ENCODE results near the gene SCN9A.
"Not testable (repeated sequence)": the region's sequence is repeated elsewhere in the genome, so short reads cannot be mapped to it uniquely, and the experiment has no call there.

Gene SCN9A

DNA sequence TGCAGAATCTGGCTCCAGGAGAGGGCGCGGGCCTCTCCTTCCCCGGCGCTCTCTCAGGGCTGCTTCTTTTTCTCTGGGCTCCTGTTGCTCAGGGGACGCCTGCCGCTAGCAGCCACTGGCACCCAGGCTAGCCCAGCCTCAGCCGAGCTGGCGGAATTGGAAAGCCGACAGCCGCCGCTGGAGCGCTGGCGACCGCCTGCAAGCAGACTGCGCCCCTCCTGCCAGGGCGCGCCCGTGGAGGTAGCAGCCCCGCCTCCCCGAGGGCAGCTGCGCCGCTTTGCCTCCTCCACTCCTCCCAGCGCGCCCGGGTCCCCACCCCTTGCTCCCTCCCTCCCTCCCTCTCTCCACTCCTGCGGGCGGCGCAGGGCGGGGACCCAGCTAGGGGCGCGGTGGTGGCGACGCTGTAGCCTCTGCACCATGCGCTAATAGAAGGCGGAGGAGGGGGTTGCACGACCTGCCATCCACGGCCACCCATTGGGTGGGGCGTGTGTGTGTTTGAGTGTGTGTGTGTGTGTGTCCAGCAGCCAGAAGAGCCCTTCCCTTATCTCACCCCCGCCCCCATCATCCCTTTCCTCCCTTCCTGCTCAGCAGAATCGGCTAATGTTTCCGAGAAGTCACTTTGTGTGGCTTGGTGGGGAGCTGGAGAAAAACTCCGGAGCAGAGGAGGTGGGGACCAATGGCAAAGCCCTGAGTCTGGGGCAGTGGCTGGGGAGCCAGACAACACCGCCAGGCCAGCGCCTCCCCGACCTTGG lies at the start of gene SCN9A:
TSS of gene SCN9A (minus strand) at position 209 of the 752 bp plus-strand sequence. CDS start 64,188 bp downstream, outside the sequence.
- peak; percentile 15 for DNase-seq (ENCODE audit: low spot score)

DNA sequence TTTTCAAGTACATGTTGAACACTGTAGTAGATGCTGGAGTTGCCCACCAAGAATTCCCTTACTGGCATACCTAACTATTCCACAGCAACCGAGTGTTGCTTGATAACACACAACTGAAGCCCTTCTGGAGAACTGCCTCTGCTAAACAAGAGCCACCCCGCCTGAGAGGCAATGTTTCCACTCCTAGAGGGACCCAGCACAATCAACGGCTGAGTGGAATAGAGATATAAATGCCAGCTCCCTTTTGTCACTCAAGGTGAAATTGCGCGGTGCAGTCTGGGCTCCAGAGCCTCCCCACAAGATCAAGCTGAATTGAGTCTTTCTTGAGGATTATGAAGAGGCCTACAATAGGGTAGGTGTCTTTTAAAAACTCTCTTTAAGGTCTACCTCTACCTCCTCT lies 49.1 kb upstream of the SCN9A start:
- DNase-seq (ENCODE audit: low spot score) = no peak

DNA sequence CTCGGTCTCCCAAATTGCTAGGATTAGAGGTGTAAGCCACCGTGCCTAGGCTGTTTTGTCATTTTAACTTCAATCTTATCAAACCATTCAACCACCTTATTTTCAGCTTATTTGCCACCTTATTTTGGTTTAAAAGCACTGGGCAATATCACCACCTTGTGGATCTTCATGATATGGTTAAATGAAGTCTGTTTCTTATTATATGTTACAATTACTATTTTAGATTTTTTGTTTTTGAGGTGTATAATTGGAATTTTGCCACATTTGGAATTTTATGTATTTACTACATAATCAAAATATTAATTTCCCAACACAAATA lies 43.8 kb upstream of the SCN9A start:
- DNase-seq (ENCODE audit: low spot score) = no peak

DNA sequence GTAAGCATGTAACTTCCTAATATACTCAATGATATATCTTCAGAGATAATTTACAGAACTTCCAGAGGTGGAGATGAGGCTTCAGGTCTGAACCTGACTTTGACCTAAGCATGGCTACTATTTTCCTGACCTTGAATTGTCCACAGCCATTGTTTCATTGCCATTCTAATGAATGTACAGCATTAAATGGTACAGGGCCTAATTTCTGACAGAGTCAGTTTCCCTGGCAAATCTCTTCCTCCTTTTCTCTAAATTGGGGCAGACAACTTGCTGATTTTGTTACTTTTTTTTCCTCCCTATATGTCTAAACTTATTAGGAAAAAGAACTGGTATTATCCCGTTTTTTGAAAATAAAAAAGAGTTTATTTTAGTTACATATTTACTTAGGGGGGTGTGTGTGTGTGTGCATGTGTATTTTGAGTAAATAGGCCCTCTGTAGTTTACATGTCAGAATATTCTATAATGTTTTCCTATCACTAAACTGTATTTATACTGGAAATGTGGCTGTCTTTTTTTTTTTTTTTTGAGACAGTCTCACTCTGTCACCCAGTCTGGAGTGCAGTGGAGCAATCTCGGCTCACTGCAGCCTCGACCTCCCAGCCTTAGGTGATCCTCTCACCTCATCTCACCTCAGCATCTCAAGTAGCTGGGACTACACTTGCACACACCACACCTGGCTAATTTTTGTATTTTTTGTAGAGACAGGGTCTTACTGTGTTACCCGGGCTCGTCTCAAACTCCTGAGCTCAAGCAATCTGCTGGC lies 43.3 kb upstream of the SCN9A start:
- DNase-seq (ENCODE audit: low spot score) = no peak

DNA sequence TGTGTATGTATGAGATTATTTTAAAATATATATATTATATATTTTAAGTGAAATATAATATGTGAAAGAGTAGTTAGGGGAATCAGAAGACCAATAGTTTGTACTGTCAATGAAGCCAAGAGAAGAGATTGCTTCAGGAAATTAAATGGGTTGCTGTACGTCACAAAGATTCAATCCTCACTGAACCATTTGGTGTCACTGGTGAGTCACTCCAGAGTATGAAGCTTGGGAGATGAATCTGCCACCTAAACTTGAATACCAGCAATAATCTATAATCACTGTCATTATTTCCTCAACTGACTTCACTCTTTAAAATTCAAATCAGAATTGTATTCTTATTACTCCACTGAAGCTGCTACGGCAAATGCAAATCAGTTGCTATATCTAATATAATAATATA lies 41.9 kb upstream of the SCN9A start:
- no peak for DNase-seq (ENCODE audit: low spot score)

DNA sequence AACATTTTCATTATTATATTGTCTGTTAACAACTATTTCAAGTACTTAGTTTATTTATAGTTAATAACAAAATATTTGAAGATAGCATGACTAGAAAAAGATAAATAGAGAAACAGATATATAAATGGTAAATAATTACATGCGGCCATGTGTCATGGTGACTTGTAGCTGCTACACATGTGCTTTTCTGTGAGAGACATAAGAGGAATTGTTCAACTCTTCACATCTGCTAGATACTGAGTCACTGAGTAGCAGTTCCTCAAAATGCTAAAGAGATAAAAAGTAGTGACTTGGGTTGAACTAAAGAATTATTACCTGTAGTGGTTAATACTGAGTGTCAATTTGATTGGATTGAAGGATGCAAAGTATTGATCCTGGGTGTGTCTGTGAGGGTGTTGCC lies 37.5 kb upstream of the SCN9A start:
- DNase-seq (ENCODE audit: low spot score) = no peak

DNA sequence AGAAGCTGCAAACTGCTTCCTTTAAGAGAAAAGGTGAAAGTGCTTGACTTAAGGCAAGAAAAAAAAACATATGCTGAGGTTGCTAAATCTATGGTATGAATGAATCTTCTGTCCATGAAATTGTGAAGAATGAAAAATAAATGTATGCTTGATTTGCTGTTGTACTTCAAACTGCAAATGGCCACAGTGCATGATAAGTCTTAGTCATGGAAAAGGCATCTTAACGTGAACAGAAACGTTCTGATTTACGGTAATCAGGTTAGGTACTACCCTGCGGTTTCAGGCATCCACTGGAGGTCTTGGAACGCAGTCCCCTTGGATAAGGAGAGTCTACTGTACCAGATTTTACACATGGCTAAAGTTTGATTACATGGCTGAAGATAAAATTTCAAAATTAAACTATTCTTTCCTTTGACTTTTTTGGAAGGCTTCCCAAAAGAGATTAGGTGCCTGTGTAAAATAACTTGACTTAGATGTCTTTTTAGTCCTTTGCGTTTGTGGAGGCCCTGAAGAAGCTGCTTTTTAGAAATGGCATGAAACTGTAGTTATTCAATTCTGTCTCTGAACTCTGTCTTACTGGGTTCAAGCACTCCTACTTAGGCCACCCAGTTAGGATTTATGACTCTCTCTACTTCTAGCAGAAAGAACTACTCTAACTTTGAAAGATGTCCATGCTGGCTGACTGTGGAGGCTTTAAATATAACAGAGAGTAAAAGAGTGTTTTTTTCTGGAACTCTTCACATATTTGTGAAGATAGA lies 35.9 kb upstream of the SCN9A start:
- no peak for DNase-seq (ENCODE audit: low spot score)

DNA sequence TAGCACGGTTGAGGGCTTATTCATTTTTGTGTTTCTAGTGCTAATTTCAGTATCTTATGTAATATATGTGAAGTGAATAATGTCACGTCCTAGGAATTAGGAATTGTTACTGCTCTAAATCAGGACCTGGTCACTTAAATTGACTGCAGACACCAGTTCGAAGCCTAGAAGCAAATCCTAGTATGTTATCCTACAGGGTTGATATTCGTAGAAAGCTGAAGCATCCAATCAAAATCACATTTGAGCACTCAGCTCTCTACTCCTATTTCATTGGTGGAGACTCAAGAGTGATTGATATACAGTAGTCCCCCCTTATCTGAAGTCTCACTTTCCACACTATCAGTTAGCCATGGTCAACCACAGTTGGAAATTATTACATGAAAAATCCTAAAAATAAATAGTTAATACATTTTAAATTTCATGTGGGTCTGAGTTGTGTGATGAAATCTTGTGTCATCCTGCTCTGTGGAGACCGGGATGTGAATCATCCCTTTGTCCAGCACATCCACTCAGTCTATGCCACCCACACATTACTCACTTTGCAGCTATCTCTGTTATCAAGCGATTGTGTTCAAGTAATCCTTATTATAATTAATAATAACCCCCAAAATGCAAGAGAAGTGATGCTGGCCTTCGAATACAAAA lies 35.2 kb upstream of the SCN9A start:
- no peak for DNase-seq (ENCODE audit: low spot score)

DNA sequence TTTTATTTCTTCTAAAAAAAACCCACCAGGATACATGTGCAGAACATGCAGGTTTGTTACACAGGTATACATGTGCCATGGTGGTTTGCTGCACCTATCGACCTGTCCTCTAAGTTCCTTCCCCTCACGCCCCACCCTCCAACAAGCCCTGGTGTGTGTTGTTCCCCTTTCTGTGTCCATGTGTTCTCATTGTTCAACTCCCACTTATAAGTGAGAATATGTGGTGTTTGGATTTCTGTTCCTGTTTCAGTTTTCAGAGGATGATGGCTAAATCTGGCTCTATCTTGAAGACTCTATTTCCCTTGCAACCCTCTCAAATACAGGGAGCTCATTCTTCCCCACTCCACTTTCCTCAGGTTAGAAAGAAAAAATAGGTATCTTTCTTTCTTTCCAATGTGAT lies 32.0 kb upstream of the SCN9A start:
- not testable (repeated sequence) for DNase-seq (ENCODE audit: low spot score)

DNA sequence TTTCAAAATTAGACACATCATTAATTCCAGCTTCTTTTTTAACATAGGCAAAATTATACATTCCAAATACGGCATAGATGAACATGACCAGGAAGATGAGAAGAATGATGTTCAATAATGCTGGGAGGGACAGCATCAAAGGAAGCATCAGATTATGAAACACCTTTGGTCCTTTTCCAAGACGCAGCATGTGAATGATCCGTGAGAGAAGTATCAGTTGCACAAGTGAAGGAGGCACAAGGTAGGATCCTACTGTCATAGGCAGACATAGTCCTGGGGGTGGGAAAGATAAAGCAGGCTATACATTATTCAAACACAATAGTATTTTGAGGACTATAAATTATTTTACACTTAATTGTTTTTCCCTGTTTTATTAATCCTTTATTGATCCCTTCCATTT lies 30.6 kb upstream of the SCN9A start:
- DNase-seq (ENCODE audit: low spot score) = no peak

DNA sequence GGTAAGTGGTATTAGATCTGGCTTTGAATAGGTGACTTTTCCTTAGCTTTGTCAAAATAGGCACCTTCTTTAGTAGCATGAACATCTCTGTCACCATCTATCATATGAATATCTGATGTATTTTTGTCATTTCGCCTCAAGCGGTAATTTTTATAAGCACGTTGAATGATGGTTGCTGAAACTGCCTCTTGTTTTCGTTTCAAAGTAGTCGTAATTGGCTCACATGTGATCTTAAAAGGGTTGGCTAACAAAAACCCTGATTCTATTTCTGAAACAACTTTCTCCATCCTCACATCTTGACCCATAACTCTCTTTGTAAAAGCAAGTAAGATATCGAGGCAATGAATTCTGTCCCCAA lies 29.8 kb upstream of the SCN9A start:
- no peak for DNase-seq (ENCODE audit: low spot score)

DNA sequence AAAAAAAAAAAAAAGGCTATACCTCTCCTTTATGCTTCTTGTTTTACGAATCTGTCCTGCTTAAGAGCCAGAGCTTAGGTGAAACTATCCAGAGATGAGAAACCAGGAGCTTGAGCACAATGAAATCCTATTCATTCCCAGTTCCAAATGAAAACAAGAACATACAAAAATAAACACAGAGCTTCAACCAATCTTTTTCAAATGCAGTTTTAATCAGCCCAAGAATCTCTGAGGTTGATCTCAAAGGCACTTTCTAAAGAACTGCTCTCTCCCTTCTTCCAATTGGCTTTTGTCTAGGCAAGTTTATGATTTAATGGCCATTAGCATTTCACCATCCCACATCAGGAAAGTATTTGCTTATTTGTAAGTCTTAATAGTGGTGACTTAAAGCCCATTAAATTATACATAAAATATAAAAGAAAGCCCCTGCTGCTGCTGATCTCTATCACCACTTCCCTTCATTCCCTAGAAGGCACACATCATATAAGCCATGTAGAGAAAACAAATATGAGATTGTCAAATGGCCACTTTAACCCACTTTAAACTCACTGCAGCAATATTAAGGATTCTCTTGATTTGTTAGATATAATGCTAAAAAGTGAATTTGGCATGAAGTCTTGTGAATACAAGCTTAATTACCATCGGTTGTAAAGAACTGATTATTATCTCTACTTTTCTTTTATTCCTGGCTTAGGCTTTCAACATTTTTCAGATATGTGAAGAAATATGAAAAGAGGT lies 29.3 kb upstream of the SCN9A start:
- no peak for DNase-seq (ENCODE audit: low spot score)

DNA sequence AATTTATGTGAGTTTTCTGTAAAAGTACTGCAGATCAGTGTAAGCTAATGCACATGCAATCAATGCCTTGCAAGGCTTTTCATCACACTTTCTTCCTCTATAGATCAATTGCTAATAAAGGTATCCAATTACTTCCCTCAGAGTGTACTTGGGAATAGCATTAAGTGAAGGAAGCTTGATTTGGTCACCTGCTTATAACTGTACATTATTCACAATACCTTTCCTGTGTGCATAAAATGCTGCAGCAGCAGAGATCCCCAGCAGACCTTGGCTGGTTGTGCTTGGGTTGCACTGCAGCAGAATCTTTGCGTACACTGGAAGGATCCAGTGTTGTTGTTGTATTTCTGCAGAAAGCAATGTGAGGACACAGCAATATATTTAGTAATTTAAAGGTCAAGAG lies 18.5 kb upstream of the SCN9A start:
- DNase-seq (ENCODE audit: low spot score) = no peak

DNA sequence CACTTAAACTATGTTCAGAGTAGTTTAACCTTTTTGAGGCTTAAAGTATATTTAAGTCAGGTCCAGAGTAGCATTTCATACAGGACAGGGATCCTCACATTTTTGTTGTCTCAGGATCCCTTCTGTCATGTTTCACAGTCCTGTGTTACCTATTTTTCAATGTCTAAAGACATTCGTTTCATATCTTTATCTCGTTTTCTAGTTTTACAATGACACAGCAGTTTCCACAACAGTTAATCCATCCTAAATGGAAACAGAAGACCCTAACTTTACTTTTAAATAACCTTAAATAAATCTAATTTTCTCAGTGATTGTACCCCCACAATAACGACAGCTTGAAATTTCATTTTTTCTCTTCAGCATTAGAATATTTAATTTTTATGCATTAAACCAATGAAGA lies 17.3 kb upstream of the SCN9A start:
- no peak for DNase-seq (ENCODE audit: low spot score)

DNA sequence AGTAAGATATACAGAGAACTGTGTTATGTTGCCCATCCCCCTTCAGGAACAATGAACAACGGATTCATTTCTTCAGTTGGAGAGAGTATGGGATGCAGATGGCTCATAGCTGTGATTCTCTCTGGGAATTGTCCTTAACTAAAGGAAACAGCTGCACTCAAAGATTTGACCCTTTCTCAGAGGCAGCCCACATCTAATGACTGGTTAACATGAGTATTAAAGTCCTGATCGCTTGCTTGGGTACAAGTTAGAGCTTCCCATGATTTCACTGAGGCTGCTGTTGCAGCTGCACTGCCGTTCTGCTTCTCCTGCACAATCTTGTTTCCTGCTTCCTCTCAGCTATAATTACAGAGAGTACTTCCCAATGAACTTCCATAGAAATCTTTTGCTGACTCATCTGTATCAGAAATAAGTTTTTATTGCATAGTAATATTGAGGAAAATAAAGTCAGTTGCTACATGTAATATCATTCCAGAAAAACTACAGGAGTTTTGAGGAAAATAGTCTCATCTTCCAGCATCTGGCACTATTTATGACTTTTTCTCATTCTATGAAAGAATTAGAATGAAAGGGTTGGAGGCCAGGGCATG lies 12.8 kb upstream of the SCN9A start:
- no peak for DNase-seq (ENCODE audit: low spot score)

DNA sequence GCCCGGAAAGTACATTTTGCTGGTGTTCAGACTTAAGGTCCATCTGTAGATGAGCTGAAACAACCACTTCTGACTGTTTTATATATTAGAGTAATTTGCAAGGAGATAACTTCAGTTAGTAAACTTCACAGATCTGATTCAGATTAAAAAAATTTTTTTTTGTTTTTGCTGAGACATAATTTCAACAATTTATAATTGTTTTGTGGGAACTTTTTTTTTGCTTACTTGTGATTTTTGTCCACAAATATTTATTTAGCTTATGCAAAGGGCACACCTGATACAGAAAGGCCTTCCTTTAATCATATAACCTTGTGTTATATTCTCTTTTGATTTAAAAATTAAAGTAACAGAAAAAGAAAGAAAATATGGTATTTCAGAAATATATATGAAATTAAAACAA lies 9.6 kb upstream of the SCN9A start:
- DNase-seq (ENCODE audit: low spot score) = no peak

DNA sequence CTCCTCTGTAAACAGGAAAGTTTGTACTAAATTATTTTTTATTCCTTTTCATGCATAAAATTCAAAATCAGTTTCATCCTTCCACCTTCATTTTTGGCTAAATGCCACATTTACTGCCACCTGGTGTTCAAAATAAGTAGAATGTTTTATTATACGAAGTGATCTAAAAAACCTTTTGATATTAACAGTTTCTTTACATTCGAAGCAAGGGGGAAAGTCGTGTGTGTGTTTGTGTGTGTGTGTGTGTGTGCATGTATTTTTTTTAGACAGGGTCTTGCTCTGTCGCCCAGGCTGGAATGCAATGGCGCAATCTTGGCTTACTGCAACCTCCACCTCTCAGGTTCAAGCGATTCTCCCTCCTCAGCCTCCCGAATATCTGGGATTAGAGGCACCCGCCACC lies 9.0 kb upstream of the SCN9A start:
- DNase-seq (ENCODE audit: low spot score) = peak; percentile 4

DNA sequence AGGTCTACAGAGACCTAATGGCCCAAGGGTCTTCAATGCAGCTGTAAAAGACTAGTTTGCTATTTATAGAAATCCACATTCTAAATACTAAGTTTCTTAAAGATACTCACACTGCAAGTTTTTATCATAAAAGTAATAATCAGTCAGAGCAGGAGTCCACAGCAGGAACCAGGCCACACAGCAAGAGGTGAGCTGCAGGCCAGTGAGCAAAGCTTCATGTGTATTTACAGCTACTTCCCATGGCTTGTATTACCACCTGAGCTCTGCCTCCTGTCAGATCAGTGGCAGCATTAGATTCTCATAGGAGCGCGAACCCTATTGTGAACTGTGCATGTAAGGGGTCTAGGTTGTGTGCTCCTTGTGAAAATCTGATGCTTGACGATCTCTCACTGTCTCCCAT lies 6.7 kb upstream of the SCN9A start:
- DNase-seq (ENCODE audit: low spot score) = no peak

DNA sequence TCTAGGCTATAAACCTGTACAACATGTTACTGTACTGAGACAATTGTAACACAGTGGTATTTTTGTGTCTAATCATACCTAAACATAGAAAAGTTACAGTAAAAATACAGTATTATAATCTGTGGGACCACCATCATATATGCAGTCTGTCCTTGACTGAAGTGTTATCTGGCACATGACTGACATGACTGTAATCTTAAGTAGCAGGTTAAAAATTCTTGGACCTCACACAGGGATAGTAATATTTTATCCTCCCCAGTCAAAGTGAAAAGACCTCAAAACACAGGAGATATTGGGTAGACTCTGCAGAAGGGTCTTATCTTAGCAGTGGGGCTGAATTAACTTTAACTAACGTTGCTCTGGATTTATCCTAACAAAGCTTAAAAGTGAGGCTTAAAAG lies 4.9 kb upstream of the SCN9A start:
- DNase-seq (ENCODE audit: low spot score) = no peak

DNA sequence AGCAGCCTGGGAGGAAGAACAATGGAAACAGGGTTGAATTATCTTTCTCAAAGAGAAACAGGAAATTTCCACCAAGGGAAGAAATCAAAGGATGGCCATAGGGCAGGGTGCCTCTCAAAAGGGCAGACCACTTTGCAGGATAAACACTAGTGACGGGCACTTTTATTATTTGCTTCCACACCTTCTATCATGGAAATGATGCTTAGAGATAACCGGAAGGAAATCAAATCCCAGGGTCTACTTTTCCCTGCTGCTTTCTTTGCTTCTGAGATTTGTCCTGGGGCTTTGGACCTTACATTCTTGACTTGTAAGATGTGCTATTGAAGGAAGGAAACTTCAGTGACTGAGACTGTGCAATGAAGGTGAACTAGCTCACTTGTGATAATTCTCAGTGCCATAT lies 1.1 kb upstream of the SCN9A start:
- no peak for DNase-seq (ENCODE audit: low spot score)

DNA sequence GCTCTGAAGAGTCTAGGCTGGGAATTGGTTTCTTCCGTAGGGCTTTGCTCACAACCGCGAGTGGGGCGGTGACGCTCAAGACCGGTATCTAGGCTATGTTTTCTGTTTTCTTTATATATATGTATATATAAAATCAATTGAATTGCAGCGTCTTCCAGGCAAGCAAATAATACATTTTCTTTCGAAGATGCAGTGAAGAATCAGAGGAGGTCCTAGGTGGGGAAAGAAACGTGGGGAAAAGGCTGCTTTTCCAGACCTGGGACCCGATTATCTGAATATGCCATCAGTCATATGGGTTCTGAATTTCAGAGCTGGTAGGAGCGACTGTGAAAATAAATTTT lies 714 bp upstream of the SCN9A start:
- DNase-seq (ENCODE audit: low spot score) = no peak

All from activated CD4-positive, alpha-beta T cell treated with anti-CD3 and anti-CD28 coated beads, Interleukin-2, Interleukin-4, amounts not matched to agents 100 ng/mL and 50 ng/mL, durations not matched to agents 16 hours and 8 hours (primary cell).